HG02981 (cell line): ENCODE measurements around the gene ATAD3C.
A peak's percentile ranks its signal among the peaks of the same experiment; 100 is the strongest.
"Not testable (repeated sequence)": the region's sequence is repeated elsewhere in the genome, so short reads cannot be mapped to it uniquely, and the experiment has no call there.

Source experiments
- ATAC-seq: cut with Tn5 transposase; IDR thresholded peaks from one replicate; pipeline ENCODE4 v1.9.1; 2021; ENCODE audit warnings: mild to moderate bottlenecking, moderate library complexity; ENCODE audit not compliant: unreplicated experiment

ATAD3C gene

DNA sequence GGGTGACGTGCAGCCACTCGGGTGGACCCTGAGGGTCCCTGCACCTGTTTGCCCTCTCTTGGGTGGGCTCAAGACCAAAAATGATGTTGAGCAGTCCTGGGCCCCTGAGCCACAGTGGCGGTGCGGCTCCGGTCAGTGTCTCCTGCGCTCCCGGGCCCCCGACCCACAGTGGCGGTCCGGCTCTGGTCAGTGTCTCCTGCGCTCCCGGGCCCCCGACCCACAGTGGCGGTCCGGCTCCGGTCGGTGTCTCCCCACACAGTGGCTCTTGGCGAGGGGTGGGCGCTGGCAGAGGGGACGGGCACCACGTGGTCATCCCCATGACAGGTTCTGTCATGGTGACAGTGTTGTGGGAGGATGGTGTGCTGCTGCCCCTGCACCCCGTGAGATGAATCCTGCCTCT is 44.8 kb downstream of the ATAD3C start:
- not testable (repeated sequence) for ATAC-seq

DNA sequence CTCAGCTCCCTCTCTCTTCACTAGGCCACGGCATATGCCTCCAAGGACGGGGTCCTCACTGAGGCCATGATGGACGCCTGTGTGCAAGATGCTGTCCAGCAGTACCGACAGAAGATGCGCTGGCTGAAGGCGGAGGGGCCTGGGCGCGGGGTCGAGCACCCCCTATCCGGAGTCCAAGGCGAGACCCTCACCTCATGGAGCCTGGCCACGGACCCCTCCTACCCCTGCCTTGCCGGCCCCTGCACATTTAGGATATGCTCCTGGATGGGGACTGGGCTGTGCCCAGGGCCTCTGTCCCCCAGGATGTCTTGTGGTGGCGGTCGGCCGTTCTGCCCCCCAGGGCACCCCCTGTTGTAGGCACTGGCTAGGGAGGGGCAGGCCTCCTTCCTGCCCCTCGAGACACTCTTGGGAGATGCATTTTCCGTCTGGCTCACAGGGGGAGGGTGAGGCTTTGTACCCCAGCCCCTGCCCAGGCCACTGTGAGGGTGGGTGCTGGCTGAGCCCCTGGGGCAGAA is 46.0 kb downstream of the ATAD3C start:
- ATAC-seq: not testable (repeated sequence)

DNA sequence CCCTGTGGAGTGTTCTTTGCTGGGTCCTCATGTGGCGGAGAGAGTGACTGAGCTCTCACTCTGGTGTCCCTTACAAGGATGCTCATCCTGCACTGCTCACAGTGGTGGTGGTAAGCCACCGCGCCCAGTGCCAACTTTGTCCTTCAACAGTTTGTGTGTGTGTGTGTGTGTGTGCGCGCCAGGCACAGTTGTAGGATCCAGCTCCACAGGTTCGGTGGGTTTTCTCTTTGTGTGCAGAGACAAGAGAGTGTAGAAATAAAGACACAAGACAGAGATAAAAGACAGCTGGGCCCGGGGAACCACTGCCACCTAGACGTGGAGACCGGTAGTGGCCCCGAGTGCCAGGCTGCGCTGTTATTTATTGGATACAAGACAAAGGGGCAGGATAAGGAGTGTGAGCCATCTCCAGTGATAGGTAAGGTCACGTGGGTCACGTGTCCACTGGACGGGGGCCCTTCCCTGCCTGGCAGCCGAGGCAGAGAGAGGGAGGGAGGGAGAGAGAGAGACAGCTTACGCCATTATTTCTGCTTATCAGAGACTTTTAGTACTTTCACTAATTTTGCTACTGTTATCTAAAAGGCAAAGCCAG is 55.4 kb downstream of the ATAD3C start:
- not testable (repeated sequence) for ATAC-seq

DNA sequence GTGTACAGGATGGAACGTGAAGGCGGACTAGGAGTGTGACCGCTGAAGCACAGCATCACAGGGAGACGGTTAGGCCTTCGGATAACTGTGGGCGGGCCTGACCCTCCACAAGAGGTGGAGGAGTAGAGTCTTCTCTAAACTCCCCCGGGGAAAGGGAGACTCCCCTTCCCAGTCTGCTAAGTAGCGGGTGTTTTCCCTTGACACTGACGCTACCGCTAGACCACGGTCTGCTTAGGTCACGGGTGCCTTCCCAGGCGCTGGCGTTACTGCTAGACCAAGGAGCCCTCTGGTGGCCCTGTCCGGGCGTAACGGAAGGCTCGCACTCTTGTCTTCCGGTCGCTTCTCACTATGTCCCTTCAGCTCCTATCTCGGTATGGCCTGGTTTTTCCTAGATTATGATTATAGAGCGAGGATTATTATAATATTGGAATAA is 55.9 kb downstream of the ATAD3C start:
- ATAC-seq: not testable (repeated sequence)

DNA sequence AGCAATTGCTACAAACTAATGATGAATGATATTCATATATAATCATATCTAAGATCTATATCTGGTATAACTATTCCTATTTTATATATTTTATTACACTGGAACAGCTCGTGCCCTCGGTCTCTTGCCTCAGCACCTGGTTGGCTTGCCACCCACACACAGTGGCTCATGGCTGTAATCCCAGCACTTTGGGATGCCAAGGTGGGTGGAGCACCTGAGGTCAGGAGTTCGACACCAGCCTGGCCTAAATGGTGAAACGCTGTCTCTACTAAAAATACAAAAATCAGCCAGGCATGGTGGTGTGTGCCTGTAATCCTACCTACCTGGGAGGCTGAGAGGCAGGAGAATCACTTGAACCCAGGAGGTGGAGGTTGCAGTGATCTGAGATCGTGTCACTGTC is 56.3 kb downstream of the ATAD3C start:
- not testable (repeated sequence) for ATAC-seq

DNA sequence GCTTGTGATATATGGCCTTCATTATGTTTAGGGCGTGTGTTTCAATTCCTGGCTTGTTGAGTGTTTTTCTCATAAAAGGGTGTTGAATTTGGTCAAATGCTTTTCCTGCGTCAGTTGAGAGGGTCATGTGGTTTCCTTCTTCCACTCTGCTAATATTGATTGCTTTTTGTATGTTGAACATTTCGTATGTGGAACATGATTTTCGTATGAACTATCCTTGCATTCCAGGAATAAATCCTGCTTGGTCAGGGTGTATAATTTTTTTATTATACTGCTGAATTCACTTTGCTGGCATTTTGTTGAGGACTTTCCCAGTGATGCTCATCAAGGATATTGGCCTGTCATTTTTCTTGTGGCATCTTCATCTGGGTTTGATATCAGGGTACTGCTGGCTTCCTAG is 57.8 kb downstream of the ATAD3C start:
- no peak for ATAC-seq

DNA sequence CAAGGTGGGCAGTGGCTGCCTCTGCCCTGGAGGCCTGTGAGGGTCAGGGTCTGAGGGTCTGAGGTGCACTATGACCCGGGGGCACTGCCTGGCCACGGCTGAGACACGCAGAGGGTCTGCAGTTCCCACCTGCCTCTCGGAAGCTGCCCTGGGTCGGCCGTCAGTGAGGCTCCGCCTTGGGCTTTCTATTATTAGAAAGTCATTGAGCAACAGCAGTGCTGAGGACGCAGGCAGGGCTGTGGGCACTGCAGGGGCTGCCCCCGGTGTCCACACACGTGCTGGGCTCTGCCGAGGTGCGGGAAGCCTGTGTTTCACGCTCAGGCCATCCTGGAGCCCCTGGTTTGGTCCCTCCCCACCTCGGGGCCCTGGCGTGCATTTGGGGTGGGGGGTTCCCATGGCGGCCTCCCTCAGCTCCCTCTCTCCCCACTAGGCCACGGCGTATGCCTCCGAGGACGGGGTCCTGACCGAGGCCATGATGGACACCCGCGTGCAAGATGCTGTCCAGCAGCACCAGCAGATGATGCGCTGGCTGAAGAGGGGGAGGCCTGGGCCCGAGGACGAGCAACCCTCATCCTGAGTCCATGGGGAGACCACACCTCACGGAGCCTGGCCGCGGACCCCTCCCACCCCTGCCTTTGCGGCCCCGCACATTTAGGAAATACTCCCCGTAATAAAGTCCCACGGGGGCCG is 59.4 kb downstream of the ATAD3C start:
- ATAC-seq: not testable (repeated sequence)

DNA sequence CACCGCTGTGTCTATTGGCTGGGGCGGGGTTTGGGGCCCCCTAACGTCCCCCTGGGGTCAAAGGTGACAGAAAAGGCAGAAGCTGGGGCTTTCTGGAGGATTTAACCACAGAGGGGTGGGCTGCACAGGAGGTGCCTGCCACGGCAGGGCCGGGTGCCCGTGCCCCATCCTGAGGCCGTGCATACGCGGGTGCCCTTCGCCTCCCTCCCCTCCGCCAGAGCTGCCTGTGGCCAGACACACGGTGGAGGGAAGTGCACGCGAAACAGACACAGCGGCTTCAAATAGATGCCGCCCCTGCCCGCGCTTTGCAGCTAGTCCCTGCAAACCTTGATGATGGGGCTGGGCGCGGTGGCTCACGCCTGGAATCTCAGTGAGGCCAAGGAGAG is 60.0 kb downstream of the ATAD3C start:
- not testable (repeated sequence) for ATAC-seq

DNA sequence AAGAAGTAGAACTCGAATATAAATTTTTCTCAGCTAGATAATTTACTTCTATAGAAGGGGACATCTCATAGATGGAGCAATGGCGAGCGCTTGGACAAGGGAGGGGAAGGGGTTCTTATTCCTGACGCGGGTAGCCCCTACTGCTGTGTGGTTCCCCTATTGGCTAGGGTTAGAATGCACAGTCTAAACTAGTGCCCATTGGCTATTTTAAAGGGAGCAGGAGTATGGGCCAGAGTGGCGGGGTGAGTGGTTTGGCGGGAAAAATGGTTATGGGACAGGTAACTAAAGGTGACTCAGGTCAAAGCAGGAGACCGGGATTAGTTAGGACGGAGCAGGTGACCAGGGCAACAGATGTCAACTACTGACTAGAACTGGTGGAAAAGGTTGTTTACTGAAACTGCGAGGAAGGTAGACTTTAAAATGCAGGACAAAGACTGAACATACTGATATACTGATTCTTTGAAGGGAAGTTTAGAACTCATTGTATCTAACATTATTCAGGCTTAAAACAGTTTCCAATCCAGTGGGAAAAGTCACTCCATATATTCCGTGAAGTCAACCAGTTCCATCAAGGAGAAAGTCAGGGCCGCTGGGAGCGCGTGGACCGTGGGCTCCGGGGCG is 61.5 kb downstream of the ATAD3C start:
- no peak for ATAC-seq

DNA sequence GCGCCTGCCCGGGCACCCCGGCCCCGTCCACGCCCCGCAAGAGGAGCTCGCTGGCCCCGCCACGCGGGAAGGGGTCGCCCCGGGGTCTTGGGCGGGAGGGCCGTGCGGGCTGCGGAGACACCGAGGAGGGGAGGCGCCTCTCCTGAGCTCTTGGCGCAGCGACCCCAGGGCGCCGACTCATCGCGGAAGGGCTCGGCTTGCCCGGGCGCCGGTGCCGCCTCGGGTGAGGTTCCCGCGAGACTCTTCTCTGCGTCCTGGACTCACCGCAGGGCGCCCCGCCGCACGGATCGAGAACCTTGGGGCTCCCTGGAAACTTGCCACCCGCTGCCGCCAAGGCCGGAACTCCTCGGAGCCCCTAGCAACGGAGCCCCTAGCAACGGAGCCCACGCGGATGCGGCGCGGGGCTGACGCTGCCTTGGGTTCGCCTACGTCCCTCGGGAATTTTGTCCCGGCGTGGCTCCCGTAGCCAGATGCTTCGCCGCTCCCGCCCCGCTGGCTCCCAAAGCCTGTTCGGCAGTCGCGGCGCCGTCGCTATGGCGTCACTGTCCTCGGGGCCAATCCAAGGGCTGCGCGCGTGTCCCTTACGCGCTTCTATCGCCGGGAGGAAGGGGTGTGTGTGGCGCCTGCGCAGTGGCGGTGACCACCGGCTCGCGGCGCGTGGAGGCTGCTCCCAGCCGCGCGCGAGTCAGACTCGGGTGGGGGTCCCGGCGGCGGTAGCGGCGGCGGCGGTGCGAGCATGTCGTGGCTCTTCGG is 62.2 kb downstream of the ATAD3C start, which contains the start of gene ATAD3A:
ATAD3A (plus strand) TSS at position 630 of the 753 bp plus-strand sequence; CDS start at position 737, 107 bp downstream.
- ATAC-seq: peak; percentile 85

DNA sequence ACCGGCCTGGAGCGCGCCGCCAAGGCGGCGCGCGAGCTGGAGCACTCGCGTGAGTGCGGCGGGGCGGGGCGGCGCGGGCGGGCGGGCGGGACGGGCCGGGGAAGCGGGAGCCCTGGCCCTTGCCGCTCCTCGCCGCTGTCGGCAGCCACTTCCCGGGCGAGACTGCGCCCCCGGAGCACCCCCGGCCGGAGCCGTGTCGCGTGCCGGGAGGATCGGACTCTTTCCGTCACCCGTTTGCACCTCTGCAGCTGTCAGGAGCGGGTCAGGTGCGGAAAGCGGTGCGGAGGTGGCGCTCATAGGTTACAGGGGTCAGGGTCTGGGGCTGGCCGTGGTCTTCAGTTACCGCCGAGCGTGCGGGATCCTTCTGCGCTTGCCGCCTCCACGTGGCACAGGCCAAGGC is 62.9 kb downstream of the ATAD3C start:
- peak; percentile 5 for ATAC-seq

DNA sequence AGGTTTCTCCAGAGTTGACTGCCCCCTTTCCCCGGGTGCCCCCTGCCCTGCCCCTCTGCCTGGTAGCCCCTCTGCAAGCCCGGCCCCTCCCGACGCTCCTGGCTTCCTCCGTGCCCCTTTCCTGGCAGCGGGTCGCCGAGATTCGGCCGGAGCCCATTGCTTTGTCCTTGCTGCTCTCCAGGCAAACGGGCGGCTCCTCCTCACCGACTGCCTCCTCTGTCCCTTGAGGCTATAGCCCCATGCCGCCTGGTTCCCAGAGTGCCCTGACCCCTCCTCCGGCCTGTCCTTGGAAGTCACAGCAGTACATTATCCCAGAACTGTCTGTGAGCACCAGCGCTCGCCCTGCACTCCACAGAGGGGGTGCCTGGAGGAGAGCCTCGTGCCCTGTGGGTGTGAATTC is 64.2 kb downstream of the ATAD3C start:
- ATAC-seq: not testable (repeated sequence)

DNA sequence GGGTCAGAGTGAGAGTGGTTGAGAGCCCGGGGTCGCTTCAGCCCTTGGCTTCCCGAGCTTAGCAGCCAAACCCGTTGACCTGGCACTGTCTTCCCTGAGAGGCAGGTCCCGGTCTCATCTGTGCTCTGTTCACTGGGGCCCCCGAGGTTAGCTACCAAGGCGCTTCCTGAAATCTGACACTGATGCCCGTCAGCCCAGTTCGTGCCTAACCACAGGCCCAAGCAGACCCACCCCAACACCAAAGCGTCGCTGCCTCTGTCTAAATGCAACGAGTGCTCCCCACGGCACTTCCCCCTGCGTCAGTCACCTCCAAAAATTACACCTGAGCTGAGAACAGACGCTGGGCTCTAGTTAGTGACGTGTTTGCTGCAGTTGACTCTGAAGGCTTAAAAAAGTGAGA is 64.9 kb downstream of the ATAD3C start:
- ATAC-seq: not testable (repeated sequence)

DNA sequence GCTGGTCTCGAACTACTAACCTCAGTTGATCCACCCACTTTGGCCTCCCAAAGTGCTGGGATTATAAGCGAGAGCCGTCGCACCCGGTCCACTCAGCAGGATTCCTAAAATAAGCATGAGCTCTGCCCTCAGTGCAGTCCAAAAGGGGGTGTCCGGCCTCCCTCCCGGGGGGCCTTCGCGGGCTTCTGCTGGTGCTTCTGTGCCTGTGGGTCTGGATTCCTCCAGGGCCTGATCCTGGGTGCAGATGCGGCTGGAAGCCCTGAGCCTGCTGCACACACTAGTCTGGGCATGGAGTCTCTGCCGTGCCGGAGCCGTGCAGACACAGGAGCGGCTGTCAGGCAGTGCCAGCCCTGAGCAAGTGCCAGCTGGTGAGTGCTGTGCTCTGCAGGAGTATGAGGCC is 67.4 kb downstream of the ATAD3C start:
- not testable (repeated sequence) for ATAC-seq

DNA sequence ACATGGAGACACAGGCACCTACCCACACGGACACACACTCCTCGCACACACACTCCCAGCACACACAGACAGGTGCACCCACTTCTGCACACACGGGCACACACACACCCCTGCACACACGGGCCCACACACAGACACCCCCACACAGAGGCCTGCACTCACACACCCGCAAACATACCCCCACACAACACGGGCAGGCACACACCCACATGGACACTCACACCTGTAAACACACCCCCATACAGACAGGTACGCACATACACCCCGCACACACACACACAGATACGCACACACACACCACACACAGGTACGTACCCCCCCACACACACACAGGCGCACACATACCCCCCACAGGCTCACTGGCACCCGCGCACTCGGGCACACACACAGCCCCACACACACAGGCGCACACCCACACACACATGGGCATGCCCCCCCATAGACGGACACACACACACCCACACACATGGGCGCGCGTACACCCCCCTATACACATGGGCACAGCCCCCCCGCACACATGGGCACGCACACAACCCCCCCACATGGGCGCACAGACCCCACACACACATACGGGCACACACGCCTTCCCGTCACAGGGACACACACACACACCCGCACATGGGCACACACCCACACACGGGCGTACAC is 68.6 kb downstream of the ATAD3C start:
- no peak for ATAC-seq

DNA sequence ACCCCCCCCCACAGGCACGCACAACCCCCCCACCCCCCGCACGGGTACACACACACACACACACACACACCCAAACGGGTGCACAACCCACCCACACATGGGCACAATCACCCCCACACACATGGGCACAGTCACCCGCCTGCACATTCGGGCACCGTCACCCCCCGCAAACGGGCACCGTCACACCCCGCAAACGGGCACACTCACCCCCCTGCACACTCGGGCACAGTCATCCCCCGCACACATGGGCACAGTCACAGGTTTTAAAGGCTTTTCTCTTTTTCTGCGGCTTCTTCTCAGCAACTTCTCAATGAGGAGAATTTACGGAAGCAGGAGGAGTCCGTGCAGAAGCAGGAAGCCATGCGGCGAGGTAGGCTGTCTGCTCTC is 69.1 kb downstream of the ATAD3C start:
- not testable (repeated sequence) for ATAC-seq
